Prostate gland (tissue), 2 donors: ENCODE results near the gene AFTPH.

Experiments
- CTCF ChIP-seq, 4 experiments: fragments of 200-600 bp in 2 of 4; fragments of 450-650 bp in 2 of 4; sonication (generic) in 2 of 4; IDR thresholded peaks; 1 replicate in 3 of 4; 2 replicates in 1 of 4; pipeline ENCODE4 v1.5.1; 2016 to 2019; ENCODE audit warnings: antibody characterized with exemption in 4 of 4, mild to moderate bottlenecking in 2 of 4, moderate library complexity in 2 of 4
- POLR2AphosphoS5 ChIP-seq: sonication (generic); formaldehyde crosslinking; IDR thresholded peaks from one replicate; pipeline ENCODE4 v1.6.1; 2017; ENCODE audit warnings: antibody characterized with exemption

- TF ChIP-seq CTCF (IDR thresholded peaks at IDR 0.05) (no peak), POLR2AphosphoS5 (peak; percentile 30)
Observed at GRCh38 chr2:64477979-64478378, 46.1 kb upstream of the AFTPH start.
